Pancreas (tissue), 10 donors: Measurements from ENCODE around the gene ELOVL7. TPM values are rescaled to one million over a fixed set of nuclear protein-coding genes. Genes with fewer than 3 reads are reported as not detected.

Source experiments
- ATAC-seq, 4 donors: fragments of 200-7000 bp; cut with Tn5 transposase; one replicate each; pipeline versions ENCODE4 v1.8.0 to v1.9.1; 2020; ENCODE audit warnings: mild to moderate bottlenecking in 4 of 4, moderate library complexity in 4 of 4
- DNase-seq, 6 donors: peaks; one replicate each; pipeline ENCODE4 v3.0.0-alpha.2; 2020
- FAIRE-seq: peaks from 2 replicates; lab custom pipeline; 2012; peaks lifted over from hg19 to GRCh38; lab: Jason Lieb, UNC
- H3K27ac ChIP-seq, 4 donors: fragments of 200-600 bp; sonication (generic); 1 replicate in 3 of 4; 2 replicates in 1 of 4; pipeline versions ENCODE4 v1.5.0 to v1.8.0; 2020
- H3K27me3 ChIP-seq, 4 donors: fragments of 200-600 bp; one replicate each; pipeline ENCODE4 v1.8.0; 2021
- H3K36me3 ChIP-seq, 3 donors: fragments of 200-600 bp; sonication (generic) in 1 of 3; one replicate each; pipeline versions ENCODE4 v1.5.0 to v1.8.0; 2020 to 2021
- H3K4me1 ChIP-seq, 3 donors: fragments of 200-600 bp; one replicate each; pipeline ENCODE4 v1.8.0; 2021
- H3K4me3 ChIP-seq, 4 donors: fragments of 200-600 bp; sonication (generic) in 2 of 4; one replicate each; pipeline versions ENCODE4 v1.5.0 to v1.8.0; 2020 to 2021
- H3K9me3 ChIP-seq, 4 donors: fragments of 200-600 bp; one replicate each; pipeline ENCODE4 v1.8.0; 2021
- WGBS, 2 donors: extraction: QIAGEN DNeasy Blood & Tissue Kit; methylation state at CpG; one replicate each; pipeline ENCODE4 v1.1.7; 2013; 5-methylcytosine and 5-hydroxymethylcytosine counted together
- intact Hi-C, 3 donors: fragments of 100-400 bp; cut with DNase I; formaldehyde crosslinking; loops; one replicate each; pipeline versions ENCODE4 v1.11.1 to v1.14.2; 2022
- polyA plus RNA-seq, 2 donors: library from polyadenylated mRNA; stranded (reverse); fragments of 200-250 nt; gene quantifications; one replicate each; pipeline ENCODE4 v1.2.3, GENCODE V29; 2013
- total RNA-seq, 6 donors: library from RNA; stranded (reverse); fragmentation: NEBNext Ultra II Directional in 4 of 6; extraction: Animal tissue kit (Norgen Biotek cat#: 25700) in 4 of 6; gene quantifications; one replicate each; pipeline versions ENCODE4 v1.2.1 to v1.2.4, GENCODE V29; 2021 to 2023
- TF ChIP-seq, protein P1 (sequence below), 4 donors: fragments of 200-600 bp; sonication (generic) in 3 of 4; IDR thresholded peaks; one replicate each; pipeline versions ENCODE4 v1.5.0 to v1.8.0; 2021; ENCODE audit warnings: antibody characterized with exemption in 4 of 4
- donor health status: healthy with polysubstance abuse.
- donor health status: DM: no; HTN: no; CAD: no; lungs with moderate emphysema.
- donor health status: DM: no; HTN: no; CAD: no.
- donor health status: control.
- donor health status: control.
- donor health status: Bipolar disorder and iron deficiency.
- donor health status: DM: yes; HTN: yes; CAD: no.
- donor health status: DM: no; HTN: no; CAD: no.
- donor health status: DM: no; HTN: no; CAD: no.
- donor health status: DM: yes; HTN: yes; CAD: no.

The ELOVL7 gene
- total and polyA plus RNA-seq, 8 donors: 3.4 to 11.1 (median 6.6) TPM

DNA sequence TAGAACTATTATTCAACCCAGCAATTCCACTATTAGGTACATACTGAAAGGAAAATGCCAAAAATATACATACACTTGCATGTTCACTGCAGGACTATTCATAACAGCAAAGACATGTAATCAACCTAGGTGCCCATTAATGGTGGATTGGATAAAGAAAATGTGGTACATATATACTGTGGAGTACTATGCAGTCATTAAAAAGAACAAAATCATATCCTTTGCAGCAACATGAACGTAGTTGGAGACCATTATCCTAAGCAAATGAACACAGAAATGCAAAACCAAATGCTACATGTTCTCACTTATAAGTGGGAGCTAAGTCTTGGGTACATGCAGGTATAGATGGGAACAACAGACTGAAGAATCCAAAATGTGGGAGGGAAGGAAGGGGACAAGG lies 67.7 kb downstream of the ELOVL7 start:
- intact Hi-C loops: no loop called here
- H3K4me3 ChIP-seq: no peak overlapping the region
- no peak for DNase-seq
- no peak overlapping the region for H3K27ac ChIP-seq
- H3K36me3 ChIP-seq: no peaks in the 10 kb centered on the region
- WGBS, 2 donors: 89 to 93% methylated on average over 1 of the region's 1 CpG
- TF ChIP-seq, protein P1, sequence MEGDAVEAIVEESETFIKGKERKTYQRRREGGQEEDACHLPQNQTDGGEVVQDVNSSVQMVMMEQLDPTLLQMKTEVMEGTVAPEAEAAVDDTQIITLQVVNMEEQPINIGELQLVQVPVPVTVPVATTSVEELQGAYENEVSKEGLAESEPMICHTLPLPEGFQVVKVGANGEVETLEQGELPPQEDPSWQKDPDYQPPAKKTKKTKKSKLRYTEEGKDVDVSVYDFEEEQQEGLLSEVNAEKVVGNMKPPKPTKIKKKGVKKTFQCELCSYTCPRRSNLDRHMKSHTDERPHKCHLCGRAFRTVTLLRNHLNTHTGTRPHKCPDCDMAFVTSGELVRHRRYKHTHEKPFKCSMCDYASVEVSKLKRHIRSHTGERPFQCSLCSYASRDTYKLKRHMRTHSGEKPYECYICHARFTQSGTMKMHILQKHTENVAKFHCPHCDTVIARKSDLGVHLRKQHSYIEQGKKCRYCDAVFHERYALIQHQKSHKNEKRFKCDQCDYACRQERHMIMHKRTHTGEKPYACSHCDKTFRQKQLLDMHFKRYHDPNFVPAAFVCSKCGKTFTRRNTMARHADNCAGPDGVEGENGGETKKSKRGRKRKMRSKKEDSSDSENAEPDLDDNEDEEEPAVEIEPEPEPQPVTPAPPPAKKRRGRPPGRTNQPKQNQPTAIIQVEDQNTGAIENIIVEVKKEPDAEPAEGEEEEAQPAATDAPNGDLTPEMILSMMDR (IDR thresholded peaks at IDR 0.05): no peak
- H3K4me1 ChIP-seq: no peaks in the 10 kb centered on the region
- H3K27me3 ChIP-seq: no peaks in the 10 kb centered on the region
- no peaks in the 10 kb centered on the region for H3K9me3 ChIP-seq
- ATAC-seq: no peak
- FAIRE-seq: no peak

DNA sequence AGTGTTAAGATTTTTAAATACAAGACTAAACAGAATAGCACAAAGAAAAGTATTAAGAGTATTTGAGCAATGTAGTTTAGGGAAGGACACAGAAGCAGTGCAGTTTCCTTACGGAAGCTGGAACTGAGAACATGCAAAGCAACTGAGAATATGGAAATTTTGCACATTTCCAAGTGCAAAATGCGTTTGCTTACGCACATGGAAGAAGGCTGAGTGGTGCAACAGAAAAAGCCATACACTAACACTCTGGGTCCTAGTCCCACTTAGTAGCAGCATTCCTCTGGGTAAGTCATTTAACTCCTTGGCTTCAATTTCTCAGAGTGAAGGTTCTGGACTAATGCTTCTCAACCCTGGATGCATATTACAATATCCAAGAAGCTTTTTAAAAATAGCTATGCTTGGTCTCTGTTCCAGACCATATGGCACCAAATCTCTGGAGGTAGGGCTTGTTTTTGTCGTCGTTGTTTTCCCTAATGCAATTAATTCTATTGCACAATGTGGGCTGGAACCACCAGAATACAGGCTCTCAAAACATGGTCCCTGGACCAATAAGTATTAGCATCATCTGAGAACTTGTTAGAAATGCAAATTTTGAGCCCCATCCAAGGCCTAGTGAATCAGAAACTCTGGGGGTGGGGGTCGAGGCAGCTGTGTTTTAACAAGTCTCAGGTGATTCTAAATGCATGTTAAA lies 78.9 kb downstream of the ELOVL7 start:
- no peak overlapping the region for H3K27ac ChIP-seq
- intact Hi-C loops: no loop called here
- ATAC-seq (no peak), DNase-seq (no peak), FAIRE-seq (no peak)
- TF ChIP-seq, protein P1 (IDR thresholded peaks at IDR 0.05): no peak
- no peaks in the 10 kb centered on the region for H3K27me3 ChIP-seq
- H3K4me3 ChIP-seq: no peak overlapping the region
- H3K36me3 ChIP-seq: no peaks in the 10 kb centered on the region
- 84 to 86% methylated on average over 6 of the region's 6 CpGs for WGBS, 2 donors
- H3K4me1 ChIP-seq: no peaks in the 10 kb centered on the region
- no peaks in the 10 kb centered on the region for H3K9me3 ChIP-seq

DNA sequence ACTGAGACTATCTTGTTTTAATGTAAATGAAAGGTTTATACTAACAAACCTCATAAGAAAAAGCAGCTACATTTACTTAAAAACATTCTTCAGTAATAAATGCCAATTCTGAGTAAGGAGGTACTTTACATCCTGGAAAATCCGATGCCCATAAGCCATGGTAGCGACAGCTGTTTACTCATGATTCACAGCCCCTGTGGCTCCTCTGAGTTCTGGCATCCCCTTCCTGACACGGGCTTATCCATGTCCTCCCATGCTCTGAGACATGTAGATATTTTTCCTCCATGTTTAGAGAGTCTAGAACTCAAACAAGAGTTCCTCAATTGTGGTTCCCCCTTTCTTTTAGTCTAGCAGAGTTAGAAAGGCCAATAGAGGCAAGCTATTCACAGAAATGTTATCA lies 81.0 kb downstream of the ELOVL7 start:
- DNase-seq (no peak), FAIRE-seq (no peak), ATAC-seq (no peak)
- Histone ChIP-seq H3K9me3 (no peaks in the 10 kb centered on the region), H3K4me3 (no peak overlapping the region), H3K27ac (no peak overlapping the region), H3K4me1 (no peaks in the 10 kb centered on the region), H3K36me3 (no peaks in the 10 kb centered on the region), H3K27me3 (no peaks in the 10 kb centered on the region)
- intact Hi-C loops: no loop called here
- TF ChIP-seq, protein P1 (IDR thresholded peaks at IDR 0.05): no peak
- 84 to 88% methylated on average over 3 of the region's 3 CpGs for WGBS, 2 donors

DNA sequence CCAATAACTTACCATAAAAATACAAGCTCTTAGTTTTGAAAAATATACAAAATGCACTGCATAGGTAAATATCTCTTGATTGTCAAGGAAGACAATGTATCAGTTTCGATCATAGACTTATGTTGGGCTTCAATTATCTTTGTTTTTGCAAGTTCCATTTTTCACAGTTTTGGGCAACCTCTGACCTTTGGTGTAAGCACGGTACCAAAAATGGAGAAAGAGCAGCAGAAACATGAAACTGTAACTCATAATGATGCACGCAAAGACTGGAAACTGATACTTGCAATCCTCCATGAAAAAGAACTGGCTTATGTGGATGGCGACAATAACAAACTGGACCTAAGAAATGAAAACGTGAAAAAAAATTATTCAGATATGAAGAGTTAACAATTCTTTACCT lies 89.6 kb downstream of the ELOVL7 start:
- FAIRE-seq (no peak), ATAC-seq (no peak), DNase-seq (no peak)
- no peak overlapping the region for H3K27ac ChIP-seq
- H3K9me3 ChIP-seq: no peaks in the 10 kb centered on the region
- 92 to 94% methylated on average over 5 of the region's 5 CpGs for WGBS, 2 donors
- H3K36me3 ChIP-seq: no peaks in the 10 kb centered on the region
- H3K4me3 ChIP-seq: no peak overlapping the region
- intact Hi-C loops: no loop called here
- H3K4me1 ChIP-seq: no peaks in the 10 kb centered on the region
- no peaks in the 10 kb centered on the region for H3K27me3 ChIP-seq
- TF ChIP-seq, protein P1 (IDR thresholded peaks at IDR 0.05): no peak

DNA sequence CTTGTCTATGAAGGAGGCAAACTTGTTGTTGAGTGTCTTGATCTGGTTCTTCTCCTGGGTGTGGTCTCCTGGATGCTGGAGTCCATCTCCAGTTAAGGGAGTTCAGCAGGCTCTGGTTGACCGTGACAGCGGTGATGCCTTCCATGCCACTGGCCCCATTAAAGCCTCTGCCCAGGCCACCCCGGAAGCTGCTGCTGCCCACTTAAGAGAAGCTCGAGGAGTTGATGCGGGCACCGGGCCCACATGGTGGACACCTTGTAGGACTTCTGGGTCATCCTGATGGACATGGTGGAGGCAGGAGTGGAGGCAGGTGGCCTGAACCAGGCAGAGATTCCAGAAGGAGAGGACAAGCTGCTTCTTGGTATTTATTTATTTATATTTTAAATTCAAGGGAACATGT lies 99.4 kb downstream of the ELOVL7 start:
- WGBS, 2 donors: 97 to 99% methylated on average over 6 of the region's 6 CpGs

More for the DNA sequence above, 99.4 kb downstream of the ELOVL7 start:
- Histone ChIP-seq H3K9me3 (no peaks in the 10 kb centered on the region), H3K27ac (no peak overlapping the region), H3K4me1 (no peaks in the 10 kb centered on the region), H3K4me3 (no peak overlapping the region), H3K36me3 (no peaks in the 10 kb centered on the region), H3K27me3 (no peaks in the 10 kb centered on the region)
- intact Hi-C loops: no loop called here
- FAIRE-seq (no peak), DNase-seq (peak in 1 of 6 donors; percentile 34), ATAC-seq (no peak)
- TF ChIP-seq, protein P1 (IDR thresholded peaks at IDR 0.05): no peak
